MCF 10A (cell line): Measurements from ENCODE around the gene ACOT12. TPM values are rescaled to one million over a fixed set of nuclear protein-coding genes. Genes with fewer than 3 reads are reported as not detected.

Experiments used
- BruUV-seq: library from RNA; stranded (reverse); fragments of 400-500 nt; replicated peaks from 2 replicates; lab custom pipeline; 2021; lab: Mats Ljungman, UMichigan
- CTCF ChIA-PET: fragments of 300-600 bp; sonication (Branson Sonifier 250); formaldehyde crosslinking; extraction: SDS; loops from one replicate; lab custom pipeline; 2021; ENCODE audit warnings: antibody characterized with exemption, inconsistent platforms; lab: Yijun Ruan, JAX
- POLR2A ChIA-PET: fragments of 300-600, 350-650 bp; sonication (Branson Sonifier 250); formaldehyde crosslinking; extraction: SDS; loops from one replicate; lab custom pipeline; 2020; ENCODE audit warnings: antibody characterized with exemption, inconsistent platforms; lab: Yijun Ruan, JAX
- DNase-seq: peaks from one replicate; pipeline ENCODE4 v3.0.0-alpha.2; 2018; ENCODE audit not compliant: unreplicated experiment
- H3K27ac Mint-ChIP-seq: one replicate; pipeline ENCODE4 v1.8.0; 2022; ENCODE audit warnings: mild to moderate bottlenecking, low read depth, mixed read lengths; ENCODE audit not compliant: unreplicated experiment
- H3K27me3 Mint-ChIP-seq: one replicate; pipeline ENCODE4 v1.8.0; 2022; ENCODE audit warnings: mixed read lengths; ENCODE audit not compliant: insufficient read depth, unreplicated experiment
- H3K36me3 Mint-ChIP-seq: one replicate; pipeline ENCODE4 v1.8.0; 2022; ENCODE audit warnings: mild to moderate bottlenecking, moderate library complexity, mixed read lengths; ENCODE audit not compliant: insufficient read depth, unreplicated experiment
- H3K4me1 Mint-ChIP-seq: one replicate; pipeline ENCODE4 v1.8.0; 2022; ENCODE audit warnings: mixed read lengths; ENCODE audit not compliant: insufficient read depth, unreplicated experiment
- H3K4me3 Mint-ChIP-seq: one replicate; pipeline ENCODE4 v1.8.0; 2022; ENCODE audit warnings: mild to moderate bottlenecking, moderate library complexity, mixed read lengths; ENCODE audit not compliant: unreplicated experiment
- H3K9me3 Mint-ChIP-seq: one replicate; pipeline ENCODE4 v1.8.0; 2022; ENCODE audit warnings: mixed read lengths; ENCODE audit not compliant: unreplicated experiment
- intact Hi-C: fragments of 100-400 bp; cut with micrococcal nuclease; formaldehyde crosslinking; loops from 2 replicates; pipeline ENCODE4 v1.14.1; 2022
- total RNA-seq: library from RNA; stranded (reverse); gene quantifications from 2 replicates; pipeline ENCODE4 v1.2.3, GENCODE V29; 2022
- TF ChIP-seq, protein P1 (sequence below): fragments of 200-600 bp; IDR thresholded peaks from one replicate; pipeline ENCODE4 v1.8.0; 2022; ENCODE audit warnings: antibody characterized with exemption, mild to moderate bottlenecking; ENCODE audit not compliant: unreplicated experiment

ACOT12 gene
- total RNA-seq, 1 experiment from 2014 or later: not detected

DNA sequence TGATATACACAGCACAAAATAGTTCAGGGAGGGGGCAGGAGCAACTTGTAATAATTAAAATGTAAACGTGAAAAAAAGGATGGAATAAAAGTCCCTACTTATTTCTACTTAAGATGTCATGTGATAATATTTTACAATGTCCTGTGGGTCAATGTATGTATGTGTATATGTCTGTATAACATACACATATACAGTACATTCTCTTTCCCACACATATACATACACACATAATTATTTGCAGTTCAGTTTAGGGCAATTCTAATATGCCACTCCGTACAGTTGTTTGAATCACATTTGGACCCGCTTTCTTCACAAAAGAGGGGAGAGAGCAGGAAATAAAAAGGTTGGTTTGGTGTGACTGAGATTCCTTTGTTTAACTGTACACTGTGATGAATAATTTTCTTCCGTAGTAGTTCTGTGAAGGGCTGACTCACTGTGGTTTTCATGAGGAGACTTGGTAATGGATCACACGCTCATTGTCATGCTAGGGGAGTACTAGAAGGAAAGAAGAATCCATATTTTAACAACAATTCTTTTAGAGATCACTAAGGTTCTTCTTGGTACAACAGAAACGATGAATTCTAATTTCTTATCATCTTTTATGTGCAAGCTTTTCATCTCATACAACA, 26.2 kb upstream of the ACOT12 start:
- Mint-ChIP-seq H3K4me3 (no peak overlapping the region), H3K9me3 (no peaks in the 10 kb centered on the region), H3K27ac (peak overlapping the region; percentile 46), H3K27me3 (no peaks in the 10 kb centered on the region), H3K36me3 (peaks cover 51% of the 10 kb centered on the region), H3K4me1 (peaks cover 8% of the 10 kb centered on the region)
- BruUV-seq: TSS peak; percentile 43
- CTCF ChIA-PET: interaction anchor here (0.6 to 0.7 kb wide), 2 partner anchors 34 to 230 kb away, joined by 3 read pairs; no protein-coding TSS in a partner anchor
- POLR2A ChIA-PET: interaction anchor here (0.6 to 0.7 kb wide), 3 partner anchors 118 to 853 kb away, joined by 3 read pairs; partner anchors contain the start of gene ZCCHC9
- intact Hi-C loops: no loop called here
- TF ChIP-seq, protein P1, sequence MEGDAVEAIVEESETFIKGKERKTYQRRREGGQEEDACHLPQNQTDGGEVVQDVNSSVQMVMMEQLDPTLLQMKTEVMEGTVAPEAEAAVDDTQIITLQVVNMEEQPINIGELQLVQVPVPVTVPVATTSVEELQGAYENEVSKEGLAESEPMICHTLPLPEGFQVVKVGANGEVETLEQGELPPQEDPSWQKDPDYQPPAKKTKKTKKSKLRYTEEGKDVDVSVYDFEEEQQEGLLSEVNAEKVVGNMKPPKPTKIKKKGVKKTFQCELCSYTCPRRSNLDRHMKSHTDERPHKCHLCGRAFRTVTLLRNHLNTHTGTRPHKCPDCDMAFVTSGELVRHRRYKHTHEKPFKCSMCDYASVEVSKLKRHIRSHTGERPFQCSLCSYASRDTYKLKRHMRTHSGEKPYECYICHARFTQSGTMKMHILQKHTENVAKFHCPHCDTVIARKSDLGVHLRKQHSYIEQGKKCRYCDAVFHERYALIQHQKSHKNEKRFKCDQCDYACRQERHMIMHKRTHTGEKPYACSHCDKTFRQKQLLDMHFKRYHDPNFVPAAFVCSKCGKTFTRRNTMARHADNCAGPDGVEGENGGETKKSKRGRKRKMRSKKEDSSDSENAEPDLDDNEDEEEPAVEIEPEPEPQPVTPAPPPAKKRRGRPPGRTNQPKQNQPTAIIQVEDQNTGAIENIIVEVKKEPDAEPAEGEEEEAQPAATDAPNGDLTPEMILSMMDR: no peak
- peak; percentile 84 for DNase-seq

DNA sequence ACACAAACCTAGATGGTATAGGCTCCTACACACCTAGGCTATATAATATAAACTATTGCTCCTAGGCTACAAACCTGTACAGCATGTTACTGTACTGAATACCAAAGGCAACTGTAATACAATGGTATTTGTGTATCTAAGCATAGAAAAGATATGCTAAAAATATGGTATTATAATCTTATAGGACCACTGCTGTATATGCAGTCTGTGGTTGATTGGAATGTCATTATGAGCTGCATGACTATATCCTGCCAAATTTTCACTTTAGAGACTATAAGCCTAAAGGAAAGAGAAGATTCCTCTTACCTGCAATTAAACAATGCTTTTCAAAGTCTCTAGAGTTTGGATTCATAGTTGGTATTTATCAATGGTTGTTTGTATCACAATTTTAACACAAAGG, 24.7 kb upstream of the ACOT12 start:
- Mint-ChIP-seq H3K9me3 (no peaks in the 10 kb centered on the region), H3K36me3 (peaks cover 52% of the 10 kb centered on the region), H3K27ac (no peak overlapping the region), H3K4me3 (no peak overlapping the region), H3K27me3 (no peaks in the 10 kb centered on the region), H3K4me1 (peaks cover 8% of the 10 kb centered on the region)
- ChIA-PET CTCF (no interaction called here), POLR2A (no interaction called here)
- intact Hi-C loops: no loop called here
- no peak for DNase-seq
- no TSS peak for BruUV-seq
- TF ChIP-seq, protein P1: no peak

GRCh38 chr5:81417052-81417451, 23.1 kb upstream of the ACOT12 start:
- no peaks in the 10 kb centered on the region for H3K27me3 Mint-ChIP-seq
- TF ChIP-seq, protein P1: no peak
- BruUV-seq: no TSS peak
- no peak overlapping the region for H3K4me3 Mint-ChIP-seq
- CTCF ChIA-PET: no interaction called here
- H3K9me3 Mint-ChIP-seq: no peaks in the 10 kb centered on the region
- intact Hi-C loops: no loop called here
- POLR2A ChIA-PET: interaction anchor here (0.6 kb wide), 1 partner anchor 847 kb away, joined by 3 read pairs; no protein-coding TSS in a partner anchor
- H3K4me1 Mint-ChIP-seq: peaks cover 8% of the 10 kb centered on the region
- DNase-seq: no peak
- H3K27ac Mint-ChIP-seq: no peak overlapping the region
- peaks cover 52% of the 10 kb centered on the region for H3K36me3 Mint-ChIP-seq

- Mint-ChIP-seq H3K4me3 (no peak overlapping the region), H3K4me1 (no peaks in the 10 kb centered on the region), H3K27me3 (no peaks in the 10 kb centered on the region), H3K27ac (no peak overlapping the region), H3K36me3 (peaks cover 21% of the 10 kb centered on the region), H3K9me3 (no peaks in the 10 kb centered on the region)
- POLR2A ChIA-PET: no interaction called here
- intact Hi-C loops: no loop called here
- no TSS peak for BruUV-seq
- TF ChIP-seq, protein P1: no peak
- DNase-seq: no peak
- CTCF ChIA-PET: interaction anchor here (0.5 to 0.6 kb wide), 2 partner anchors 1130 to 1319 kb away, joined by 4 read pairs; no protein-coding TSS in a partner anchor
Measured at GRCh38 chr5:81409896-81410295, 16.0 kb upstream of the ACOT12 start.
